Endothelial cell of umbilical vein (primary cell): Measurements from ENCODE around the gene TSPAN31. TPM values are rescaled to one million over a fixed set of nuclear protein-coding genes. Genes with fewer than 3 reads are reported as not detected.

Experiments
- BruUV-seq: library from RNA; stranded (reverse); fragments of 400-500 nt; replicated peaks from 2 replicates; lab custom pipeline; 2021; lab: Mats Ljungman, UMichigan
- CTCF ChIA-PET: fragments of 300-600, 350-600 bp; sonication (Branson Sonifier 250); formaldehyde crosslinking; loops from one replicate; lab custom pipeline; 2021; ENCODE audit warnings: antibody characterized with exemption, inconsistent platforms; lab: Charles Lee
- POLR2A ChIA-PET: fragments of 300-600, 350-600 bp; sonication (Branson Sonifier 250); formaldehyde crosslinking; loops from one replicate; lab custom pipeline; 2021; ENCODE audit warnings: antibody characterized with exemption, inconsistent platforms; lab: Charles Lee
- DNase-seq: peaks from one replicate; pipeline ENCODE4 v3.0.0-alpha.2; 2011; ENCODE audit warnings: low read depth, low spot score
- FAIRE-seq: peaks from 2 replicates; lab custom pipeline; 2011; peaks lifted over from hg19 to GRCh38; lab: Jason Lieb, UNC
- H2AFZ ChIP-seq: 2 replicates; pipeline ENCODE4 v1.6.0; 2012; ENCODE audit warnings: low read depth, low read length, control low read depth, inconsistent platforms
- H3K27ac ChIP-seq: 2 replicates; pipeline ENCODE4 v1.5.1; 2011; ENCODE audit warnings: low read depth, mild to moderate bottlenecking, control low read depth, low read length, moderate library complexity; ENCODE audit not compliant: insufficient read depth
- H3K27me3 ChIP-seq, 2 experiments: 2 replicates each; pipeline versions ENCODE4 v1.6.0 to v1.6.1; 2011; ENCODE audit warnings: low read length in 2 of 2, mixed read lengths in 1 of 2; ENCODE audit not compliant: control insufficient read depth in 2 of 2, insufficient read depth in 2 of 2
- H3K36me3 ChIP-seq, 2 experiments: 2 replicates in 1 of 2; 3 replicates in 1 of 2; pipeline ENCODE4 v1.5.1; 2011; ENCODE audit warnings: low read length in 2 of 2, mild to moderate bottlenecking in 1 of 2, moderate library complexity in 1 of 2; ENCODE audit not compliant: control insufficient read depth in 2 of 2, insufficient read depth in 2 of 2; ENCODE audit errors: extremely low read depth in 1 of 2
- H3K4me1 ChIP-seq: 3 replicates; pipeline ENCODE4 v1.5.1; 2011; ENCODE audit warnings: mild to moderate bottlenecking, low read length; ENCODE audit not compliant: control insufficient read depth, insufficient read depth; ENCODE audit errors: extremely low read depth
- H3K4me2 ChIP-seq: 2 replicates; pipeline ENCODE4 v1.6.1; 2011; ENCODE audit warnings: low read length, control low read depth, mixed read lengths; ENCODE audit not compliant: insufficient read depth
- H3K4me3 ChIP-seq, 3 experiments: fragments of 200-600 bp in 1 of 3; sonication (generic), shearing (Covaris generic) in 1 of 3; replicated peaks in 1 of 3; 2 replicates each; pipeline ENCODE4 v1.5.1; 2011 to 2016; ENCODE audit warnings: control low read depth in 3 of 3, low read length in 3 of 3, mild to moderate bottlenecking in 2 of 3, inconsistent platforms in 1 of 3, low read depth in 1 of 3, moderate library complexity in 1 of 3; ENCODE audit not compliant: insufficient read depth in 1 of 3
- H3K79me2 ChIP-seq: 2 replicates; pipeline ENCODE4 v1.6.0; 2012; ENCODE audit warnings: low read length, inconsistent platforms; ENCODE audit not compliant: control insufficient read depth, insufficient read depth
- H3K9ac ChIP-seq: replicated peaks from 2 replicates; pipeline ENCODE3; 2011; ENCODE audit warnings: low read length, control low read depth; ENCODE audit not compliant: insufficient read depth; ENCODE audit errors: extremely low read depth
- H3K9me1 ChIP-seq: replicated peaks from 3 replicates; pipeline ENCODE4 v1.6.0; 2011; ENCODE audit warnings: mild to moderate bottlenecking, low read length; ENCODE audit not compliant: control insufficient read depth, insufficient read depth; ENCODE audit errors: extremely low read depth
- H3K9me3 ChIP-seq: replicated peaks from 2 replicates; pipeline ENCODE4 v1.5.1; 2012; ENCODE audit warnings: low read length, inconsistent platforms; ENCODE audit not compliant: control insufficient read depth, insufficient read depth
- H4K20me1 ChIP-seq: replicated peaks from 2 replicates; pipeline ENCODE3; 2011; ENCODE audit warnings: mild to moderate bottlenecking, low read length; ENCODE audit not compliant: control insufficient read depth, insufficient read depth; ENCODE audit errors: extremely low read depth
- JUN ChIP-seq: IDR thresholded peaks from 2 replicates; pipeline ENCODE4 v1.6.1; 2011; ENCODE audit warnings: borderline replicate concordance, low read depth; ENCODE audit not compliant: insufficient read length, insufficient read depth
- POLR2A ChIP-seq: IDR thresholded peaks from 2 replicates; pipeline ENCODE4 v1.6.1; 2012; ENCODE audit warnings: low read depth, mild to moderate bottlenecking, control low read depth, low read length
- POLR2AphosphoS5 ChIP-seq: IDR thresholded peaks from 2 replicates; pipeline ENCODE4 v1.6.1; 2012; ENCODE audit warnings: low read depth, mild to moderate bottlenecking, control low read depth, low read length, moderate library complexity; ENCODE audit not compliant: insufficient read depth
- dilution Hi-C: fragments of 300-500 bp; cut with MboI; formaldehyde crosslinking; loops from one replicate; pipeline ENCODE4 v1.15.0; 2019; ENCODE audit warnings: low sequenced_read_pairs; ENCODE audit not compliant: extremely low pct_ligation_motif_present
- intact Hi-C: fragments of 100-400 bp; cut with micrococcal nuclease; formaldehyde crosslinking; loops from one replicate; pipeline ENCODE4 v1.10.0; 2022
- polyA plus RNA-seq, 4 experiments: library from polyadenylated mRNA; depleted of rRNA in 3 of 4; stranded (reverse) in 3 of 4; unstranded in 1 of 4; fragments of >200 nt; gene quantifications; 2 replicates each; pipeline versions ENCODE4 v1.2.1 to v1.2.3, GENCODE V29; 2011 to 2012; ENCODE audit warnings: missing spikeins in 1 of 4
- total RNA-seq: library from RNA; stranded (reverse); gene quantifications from 2 replicates; pipeline ENCODE4 v1.2.3, GENCODE V29; 2021
- TF ChIP-seq, protein P1 (sequence below): IDR thresholded peaks from 2 replicates; pipeline ENCODE4 v1.6.1; 2011; ENCODE audit not compliant: insufficient read depth, insufficient read length
- TF ChIP-seq, protein P2 (sequence below), 2 donors: IDR thresholded peaks; 1 replicate in 1 of 2; 2 replicates in 1 of 2; pipeline ENCODE4 v1.5.1; 2011; ENCODE audit warnings: low read length in 2 of 2, mild to moderate bottlenecking in 2 of 2, moderate library complexity in 2 of 2, control low read depth in 1 of 2, inconsistent platforms in 1 of 2, low read depth in 1 of 2; ENCODE audit not compliant: insufficient read depth in 1 of 2; ENCODE audit errors: extremely low read depth in 1 of 2

Gene TSPAN31
- total and polyA plus RNA-seq, 2 donors (not counting 3 experiments of a cell fraction or from before 2014, with no cell fraction given): 15.0 to 43.9 TPM

- Histone ChIP-seq H3K27ac (peak overlapping the region; percentile 79), H3K4me1 (peaks cover 14% of the 10 kb centered on the region), H2AFZ (peak overlapping the region; percentile 89), H3K36me3 (peaks cover 0 to 2% of the 10 kb centered on the region in 2 experiments), H3K4me2 (peak overlapping the region; percentile 90), H3K4me3 (peak overlapping the region; percentile 69 to 79 (median 76)), H3K9ac (peak overlapping the region; percentile 78), H3K79me2 (peaks cover 2% of the 10 kb centered on the region), H3K27me3 (peaks cover 6 to 10% of the 10 kb centered on the region in 2 experiments), H4K20me1 (no peaks in the 10 kb centered on the region), H3K9me3 (no peaks in the 10 kb centered on the region), H3K9me1 (no peaks in the 10 kb centered on the region)
- ChIA-PET POLR2A (interaction anchor here (1.3 kb wide), 1 partner anchor 12 kb away, joined by 4 read pairs; the partner anchor contains the start of gene TSFM), CTCF (interaction anchor here (1.0 to 1.4 kb wide), 5 partner anchors 11 to 122 kb away, joined by 3 to 17 read pairs (median 4); partner anchors contain the start of genes MARCHF9 and TSFM)
- dilution Hi-C loops: no loop called here
- intact Hi-C loops: no loop called here
- TF ChIP-seq, protein P1, sequence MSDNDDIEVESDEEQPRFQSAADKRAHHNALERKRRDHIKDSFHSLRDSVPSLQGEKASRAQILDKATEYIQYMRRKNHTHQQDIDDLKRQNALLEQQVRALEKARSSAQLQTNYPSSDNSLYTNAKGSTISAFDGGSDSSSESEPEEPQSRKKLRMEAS: no peak
- TF ChIP-seq POLR2A (no peak), JUN (peak; percentile 42), POLR2AphosphoS5 (no peak)
- TF ChIP-seq, protein P2, sequence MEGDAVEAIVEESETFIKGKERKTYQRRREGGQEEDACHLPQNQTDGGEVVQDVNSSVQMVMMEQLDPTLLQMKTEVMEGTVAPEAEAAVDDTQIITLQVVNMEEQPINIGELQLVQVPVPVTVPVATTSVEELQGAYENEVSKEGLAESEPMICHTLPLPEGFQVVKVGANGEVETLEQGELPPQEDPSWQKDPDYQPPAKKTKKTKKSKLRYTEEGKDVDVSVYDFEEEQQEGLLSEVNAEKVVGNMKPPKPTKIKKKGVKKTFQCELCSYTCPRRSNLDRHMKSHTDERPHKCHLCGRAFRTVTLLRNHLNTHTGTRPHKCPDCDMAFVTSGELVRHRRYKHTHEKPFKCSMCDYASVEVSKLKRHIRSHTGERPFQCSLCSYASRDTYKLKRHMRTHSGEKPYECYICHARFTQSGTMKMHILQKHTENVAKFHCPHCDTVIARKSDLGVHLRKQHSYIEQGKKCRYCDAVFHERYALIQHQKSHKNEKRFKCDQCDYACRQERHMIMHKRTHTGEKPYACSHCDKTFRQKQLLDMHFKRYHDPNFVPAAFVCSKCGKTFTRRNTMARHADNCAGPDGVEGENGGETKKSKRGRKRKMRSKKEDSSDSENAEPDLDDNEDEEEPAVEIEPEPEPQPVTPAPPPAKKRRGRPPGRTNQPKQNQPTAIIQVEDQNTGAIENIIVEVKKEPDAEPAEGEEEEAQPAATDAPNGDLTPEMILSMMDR (IDR thresholded peaks at IDR 0.05; ENCODE audit: extremely low read depth in 1 of 2, insufficient read depth in 1 of 2, low read depth in 1 of 2, low read length in 2 of 2): no peak
- FAIRE-seq: peak; percentile 67
- BruUV-seq: TSS peak; percentile 26
- DNase-seq: no peak
These were observed 26.5 kb downstream of the TSPAN31 start for GRCh38 chr12:57771236-57771872.
